ENCODE data around the gene LPAR1.

Gene LPAR1

DNA sequence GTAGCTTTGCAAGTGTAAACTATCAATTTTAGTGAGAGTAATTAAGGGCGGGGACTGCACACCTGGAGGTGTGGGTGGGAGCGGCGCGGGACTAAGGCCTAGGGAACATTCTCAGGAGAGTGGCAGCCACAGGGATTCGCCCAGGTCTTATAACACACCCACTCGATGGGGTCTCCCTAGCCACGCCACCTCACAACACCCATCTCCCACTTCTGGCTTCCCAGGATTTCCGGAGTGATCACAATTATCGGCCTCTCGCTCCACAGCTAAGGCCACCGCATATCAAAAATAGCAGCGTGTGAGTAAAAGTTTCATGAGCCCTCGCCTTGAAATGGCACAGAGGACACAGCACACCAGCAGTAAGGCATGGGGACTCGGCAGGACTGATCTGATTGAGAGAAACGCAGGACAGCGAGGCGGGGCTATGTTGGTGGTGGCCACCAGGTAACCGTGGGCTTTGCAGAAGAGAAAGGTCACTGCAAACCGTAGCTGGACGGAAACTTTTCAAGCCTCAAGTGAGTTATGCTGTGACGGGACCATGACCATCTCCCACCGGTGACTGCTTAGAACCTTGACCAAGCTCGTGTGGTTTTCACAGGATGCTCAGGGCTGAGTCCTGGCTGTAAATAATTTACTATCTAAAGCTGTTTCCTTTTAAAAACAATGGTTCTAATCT lies 1.1 kb upstream of the LPAR1 start:
- in situ Hi-C loops (cut with HindIII; ENCODE audit: low sequenced_read_pairs) = no loop called here

DNA sequence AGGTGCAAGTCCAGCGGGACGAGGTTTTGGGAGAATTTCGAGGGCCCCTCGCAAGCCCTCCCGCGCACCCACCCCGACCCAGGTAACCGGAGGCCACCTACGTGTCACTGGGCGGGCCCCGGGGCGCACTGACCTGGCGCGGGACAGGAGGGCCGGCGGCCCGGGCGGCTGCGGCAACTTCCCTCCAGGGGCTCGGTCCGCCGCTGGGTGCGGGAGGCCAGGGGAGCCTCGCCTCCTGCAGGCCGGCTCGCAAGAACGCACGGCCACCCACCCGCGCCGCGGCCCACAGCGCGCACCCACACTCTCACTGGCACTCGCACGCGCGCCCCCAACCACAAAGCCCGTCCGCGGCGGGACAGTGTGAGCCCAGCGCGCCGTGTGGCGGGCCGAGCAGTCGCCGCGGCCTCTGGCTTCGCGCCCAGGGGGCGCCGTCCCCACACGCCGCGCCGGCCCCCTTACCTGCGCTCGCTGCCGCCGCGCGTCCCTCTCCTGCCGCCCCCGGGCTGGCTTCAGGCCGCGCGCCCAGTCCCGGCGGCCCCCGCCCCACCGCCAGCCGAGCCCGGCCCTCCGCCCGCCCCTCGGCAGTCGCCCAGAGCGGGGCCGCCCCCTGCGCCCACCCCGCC lies 451 bp downstream of the LPAR1 start:
- in situ Hi-C loops (cut with HindIII; ENCODE audit: low sequenced_read_pairs) = no loop called here

DNA sequence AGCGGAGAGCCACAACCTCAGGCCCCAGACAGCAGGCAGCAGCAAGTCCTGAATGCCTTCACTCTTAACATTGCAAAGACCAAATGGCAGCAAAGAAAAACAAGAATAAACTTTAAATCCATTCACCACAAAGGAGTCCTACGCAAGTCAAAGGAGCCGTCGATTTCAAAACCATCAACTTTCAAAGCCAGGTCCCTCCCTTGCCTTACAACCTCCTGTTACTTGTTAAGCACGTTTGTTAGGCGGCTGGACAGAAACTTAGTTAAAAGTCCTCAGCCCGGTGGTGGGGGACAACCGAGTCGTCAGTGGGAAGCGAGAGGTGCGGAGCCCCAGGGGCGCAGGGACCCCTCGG lies 938 bp downstream of the LPAR1 start:
- in situ Hi-C loops (cut with HindIII; ENCODE audit: low sequenced_read_pairs) = no loop called here

DNA sequence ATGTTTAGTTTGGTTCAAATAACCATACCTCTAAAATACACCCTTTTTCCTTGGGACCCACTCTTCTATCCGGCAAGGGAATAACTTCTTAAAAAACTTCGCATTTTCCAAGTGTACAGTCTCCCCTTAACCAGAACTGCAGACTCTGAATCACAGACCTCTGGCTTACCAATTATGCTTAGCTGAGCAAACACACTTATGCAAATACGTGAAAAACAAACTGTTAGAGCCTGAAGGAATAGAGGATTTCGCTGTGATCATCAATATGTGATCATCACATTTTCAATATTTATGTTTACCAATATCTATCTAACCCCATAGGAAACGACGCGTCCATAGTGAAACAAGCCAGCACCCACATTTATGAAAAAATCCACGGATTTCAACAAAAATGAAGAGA lies 1.3 kb downstream of the LPAR1 start:
- in situ Hi-C loops (cut with HindIII; ENCODE audit: low sequenced_read_pairs) = no loop called here

DNA sequence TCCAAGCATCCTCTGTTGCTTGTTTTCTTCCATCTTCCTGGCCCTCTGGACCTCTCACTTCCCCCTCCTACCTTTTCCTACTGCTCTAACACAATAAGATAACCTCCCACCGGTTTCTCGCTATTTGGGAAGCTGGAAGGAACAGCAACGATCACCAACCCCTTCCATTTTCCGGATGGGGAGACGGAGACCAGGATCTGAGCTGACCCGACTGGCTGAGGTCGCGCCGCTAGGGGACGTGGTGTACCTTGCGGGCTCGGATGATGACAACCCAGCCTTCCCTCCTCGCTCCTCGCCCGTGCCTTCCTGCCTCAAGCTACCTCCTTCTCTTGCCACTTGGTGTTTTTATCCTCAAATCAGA lies 1.9 kb downstream of the LPAR1 start:
- in situ Hi-C loops (cut with HindIII; ENCODE audit: low sequenced_read_pairs) = no loop called here

DNA sequence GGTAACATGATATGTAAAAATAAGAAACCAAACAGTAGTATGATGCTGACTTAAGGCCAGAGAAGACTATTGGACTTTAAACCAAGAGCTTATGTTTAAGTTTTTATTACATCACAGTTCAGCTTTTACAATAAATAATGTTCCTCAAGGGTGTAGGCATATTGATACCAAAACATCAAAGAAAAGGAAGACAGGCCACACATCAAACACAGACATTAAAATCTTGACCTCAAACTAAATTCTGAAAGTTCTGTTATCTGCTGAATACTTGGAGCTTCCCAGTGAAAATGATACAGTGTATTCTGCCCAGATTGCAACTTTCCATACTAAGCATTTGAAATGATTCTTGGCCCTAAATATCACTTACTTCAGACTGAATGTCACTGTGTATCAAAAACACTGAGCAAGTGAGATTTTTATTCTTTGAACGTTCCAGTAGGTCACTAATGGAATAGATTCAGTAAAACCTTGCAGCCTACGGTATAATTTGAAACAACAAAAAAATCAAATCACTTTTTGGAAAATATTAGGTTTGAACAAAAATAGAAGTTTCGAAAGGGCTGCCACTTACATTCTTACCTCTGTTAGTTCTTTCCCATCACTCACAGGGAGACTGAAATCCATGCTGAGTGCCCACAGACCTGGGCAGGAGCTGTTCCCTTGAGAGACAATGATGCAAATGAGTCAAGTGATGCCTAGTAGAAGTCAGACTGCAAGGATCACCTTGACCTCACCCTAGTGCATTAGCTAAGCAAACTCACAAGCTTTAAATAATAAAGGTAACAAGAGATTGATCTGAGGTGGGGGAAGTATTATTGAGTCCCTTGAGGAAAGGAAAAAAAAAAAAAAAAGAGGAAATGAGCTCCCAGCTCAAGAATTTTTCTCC lies 2.5 kb downstream of the LPAR1 start:
- in situ Hi-C loops (cut with HindIII; ENCODE audit: low sequenced_read_pairs) = no loop called here

DNA sequence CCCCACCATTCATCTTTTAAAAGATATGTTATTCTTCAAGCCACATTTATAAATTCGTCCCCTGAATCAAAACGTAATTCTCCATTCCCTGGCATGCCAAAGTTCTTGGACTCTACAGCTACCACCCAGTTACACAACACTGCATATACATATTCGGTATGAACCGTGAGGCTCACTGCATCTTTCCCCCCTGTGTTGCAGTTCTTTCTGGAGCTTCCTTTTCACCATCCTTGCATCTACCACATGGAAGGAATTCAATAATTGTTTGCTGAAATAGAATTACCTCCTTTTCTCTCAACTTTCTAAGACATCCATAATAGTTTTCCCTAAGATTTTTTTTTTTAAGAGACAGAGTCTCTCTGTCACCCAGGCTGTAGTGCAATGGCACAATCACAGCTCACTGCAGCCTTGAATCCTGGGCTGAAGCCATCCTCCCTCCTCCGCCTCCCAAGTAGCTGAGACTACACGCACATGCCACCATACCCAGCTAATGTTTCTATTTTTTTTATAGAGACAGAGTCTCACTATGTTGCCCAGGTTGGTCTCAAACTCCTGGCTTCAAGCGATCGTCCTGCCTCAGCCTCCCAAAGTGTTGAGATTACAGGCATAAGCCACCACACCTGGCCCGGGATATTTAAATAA lies 3.3 kb downstream of the LPAR1 start:
- in situ Hi-C loops (cut with HindIII; ENCODE audit: low sequenced_read_pairs) = no loop called here

DNA sequence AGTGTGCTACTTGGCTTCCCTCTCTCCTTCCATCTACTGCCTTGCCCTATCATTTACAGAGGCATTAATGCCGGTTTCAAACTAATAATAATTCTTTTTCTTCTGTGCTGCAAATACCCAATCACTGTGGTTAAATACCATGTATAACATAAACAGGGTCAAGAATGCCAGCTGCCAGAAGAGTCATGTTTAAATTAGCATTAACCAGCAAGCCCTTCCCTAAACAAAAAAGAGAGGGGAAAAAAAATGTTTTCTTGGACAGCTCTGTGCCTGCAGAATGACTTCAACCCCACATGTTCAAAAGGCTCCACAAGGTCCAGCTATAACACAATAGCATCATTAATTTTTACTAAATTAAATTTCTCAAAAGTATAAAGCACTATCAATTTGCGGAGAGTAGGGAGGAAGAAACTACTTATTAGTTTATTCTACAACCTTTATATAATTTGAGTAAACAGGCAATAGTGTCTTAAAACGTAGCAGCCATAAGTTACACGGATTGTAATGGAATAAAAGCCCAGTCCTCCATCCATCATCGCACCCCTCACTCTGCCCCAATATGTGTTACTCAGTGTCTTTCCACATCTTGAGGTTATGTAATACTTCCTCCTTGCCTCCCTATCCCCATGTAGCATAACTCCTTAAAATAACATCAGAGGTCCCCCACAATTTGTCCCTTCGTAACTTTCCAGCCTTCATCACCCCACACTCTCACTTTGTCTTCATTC lies 3.9 kb downstream of the LPAR1 start:
- in situ Hi-C loops (cut with HindIII; ENCODE audit: low sequenced_read_pairs) = no loop called here

DNA sequence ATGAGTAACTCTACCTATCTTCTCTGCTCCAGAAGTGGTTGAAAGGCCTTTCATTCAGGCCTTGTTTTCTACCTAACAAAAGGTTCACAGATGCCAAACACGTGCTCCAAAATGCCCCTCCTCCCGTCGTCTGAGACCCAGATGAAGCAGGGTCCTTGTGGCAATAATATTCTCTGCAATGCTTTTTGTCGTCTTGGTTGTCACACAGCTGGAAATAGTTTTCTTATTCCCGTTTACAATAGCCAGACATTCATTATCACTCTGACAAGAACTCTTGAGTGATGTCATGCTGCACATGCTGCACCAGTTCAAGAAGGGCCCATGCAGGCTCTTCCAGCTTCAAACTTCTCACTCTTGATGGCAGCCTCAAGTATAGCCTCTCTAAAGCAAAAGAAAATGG lies 7.8 kb downstream of the LPAR1 start:
- in situ Hi-C loops (cut with HindIII; ENCODE audit: low sequenced_read_pairs) = no loop called here

DNA sequence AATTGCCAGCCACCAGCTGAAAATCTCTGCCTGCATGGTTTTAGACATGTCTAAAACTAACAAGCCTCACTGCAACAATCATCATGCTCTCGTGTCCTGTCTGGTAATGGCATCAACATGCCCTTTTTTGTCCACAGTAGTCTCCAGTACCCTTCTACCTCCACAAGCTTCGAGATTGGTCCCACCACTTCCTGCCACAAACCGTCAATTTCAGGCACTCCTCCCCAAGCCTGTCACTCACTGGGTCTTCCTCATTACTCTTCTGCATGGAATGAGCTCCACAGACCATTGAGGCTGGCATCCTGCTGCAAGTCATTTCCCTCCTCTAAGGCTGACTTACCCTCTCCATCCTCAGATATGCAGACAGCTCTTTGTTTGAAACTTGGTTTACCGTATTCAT lies 9.0 kb downstream of the LPAR1 start:
- in situ Hi-C loops (cut with HindIII; ENCODE audit: low sequenced_read_pairs) = no loop called here

DNA sequence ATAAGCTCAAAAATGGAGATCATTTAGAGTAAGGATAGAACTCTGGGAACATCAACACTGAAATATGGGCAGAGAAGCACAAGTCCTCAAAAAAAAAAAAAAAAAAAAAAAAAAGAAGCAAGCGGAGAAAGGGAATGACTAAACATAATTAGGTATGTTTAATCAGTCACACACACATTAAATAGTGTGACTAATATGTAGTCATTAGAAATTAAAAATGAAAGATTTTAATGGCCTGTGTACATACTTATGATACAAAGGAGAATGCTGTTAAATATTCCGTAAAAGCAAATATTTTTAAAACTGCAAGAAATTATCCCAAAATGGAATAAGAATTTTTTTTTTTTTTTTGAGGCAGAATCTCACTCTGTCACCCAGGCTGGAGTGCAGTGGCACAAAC lies 10.5 kb downstream of the LPAR1 start:
- in situ Hi-C loops (cut with HindIII; ENCODE audit: low sequenced_read_pairs) = no loop called here

DNA sequence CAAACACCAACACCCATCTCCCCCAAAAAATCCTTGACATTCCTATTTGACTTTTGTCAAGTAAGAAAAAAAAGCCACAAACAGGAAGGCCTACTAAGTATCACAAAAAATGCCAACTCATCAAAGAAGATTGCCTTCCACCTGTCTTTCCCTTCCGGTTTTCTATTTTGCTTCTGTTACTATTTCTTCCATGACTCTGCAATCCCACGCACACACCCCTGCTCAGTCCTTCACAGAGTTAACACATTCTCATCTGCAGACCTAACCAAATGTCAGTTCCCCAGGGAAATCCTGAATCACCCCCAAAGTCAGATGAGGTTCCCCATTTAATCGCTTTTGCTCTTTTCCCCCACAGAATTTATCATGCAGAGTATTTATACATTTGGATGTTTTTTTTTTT lies 15.1 kb downstream of the LPAR1 start:
- in situ Hi-C loops (cut with HindIII; ENCODE audit: low sequenced_read_pairs) = no loop called here

DNA sequence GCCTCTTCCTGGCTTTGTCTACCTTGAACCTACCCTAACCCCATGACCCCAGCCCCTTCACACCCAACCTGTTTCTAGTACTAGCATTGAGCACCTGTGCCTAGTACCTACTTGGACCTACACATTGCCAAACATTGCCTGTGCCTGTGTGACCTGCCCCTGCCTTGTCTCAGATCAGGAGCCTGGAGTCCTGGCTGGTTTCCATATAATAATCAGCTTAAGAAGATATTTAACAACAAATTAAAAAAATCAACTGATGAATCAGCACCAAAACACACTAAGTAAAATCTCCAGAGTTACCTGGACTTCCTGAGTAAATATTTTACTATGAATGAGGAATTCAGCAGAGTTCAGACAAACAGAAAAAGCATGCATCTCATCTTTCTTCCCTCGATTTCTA lies 17.7 kb downstream of the LPAR1 start:
- in situ Hi-C loops (cut with HindIII; ENCODE audit: low sequenced_read_pairs) = no loop called here

DNA sequence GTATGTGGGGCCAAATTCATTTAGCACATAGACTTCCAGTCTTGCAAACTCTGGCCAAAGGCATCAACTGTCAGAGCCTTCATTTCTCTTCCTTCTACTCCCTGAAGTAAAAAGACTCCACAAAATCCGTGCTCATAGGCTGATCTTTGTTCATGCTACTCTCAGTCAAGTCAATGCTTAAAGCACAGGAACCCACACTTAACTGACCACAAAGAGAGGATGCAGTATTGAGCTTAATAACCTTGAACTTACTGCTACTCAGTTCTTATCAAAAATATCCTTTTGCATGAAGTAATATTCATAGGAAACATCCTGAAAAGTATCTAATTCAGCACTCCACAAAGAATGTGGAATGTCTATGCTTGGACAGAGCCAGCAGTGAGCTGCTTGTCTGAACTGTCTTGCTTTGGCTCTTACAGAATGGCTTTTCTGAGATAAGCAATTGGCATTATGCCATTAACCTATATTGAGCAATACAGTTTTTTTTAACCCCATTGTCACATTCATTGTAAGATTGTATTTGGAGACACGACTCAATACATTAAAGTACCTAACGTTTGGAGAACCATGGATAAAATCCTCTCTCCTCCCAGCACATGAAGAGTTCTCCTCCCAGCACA lies 21.7 kb downstream of the LPAR1 start:
- in situ Hi-C loops (cut with HindIII; ENCODE audit: low sequenced_read_pairs) = no loop called here

DNA sequence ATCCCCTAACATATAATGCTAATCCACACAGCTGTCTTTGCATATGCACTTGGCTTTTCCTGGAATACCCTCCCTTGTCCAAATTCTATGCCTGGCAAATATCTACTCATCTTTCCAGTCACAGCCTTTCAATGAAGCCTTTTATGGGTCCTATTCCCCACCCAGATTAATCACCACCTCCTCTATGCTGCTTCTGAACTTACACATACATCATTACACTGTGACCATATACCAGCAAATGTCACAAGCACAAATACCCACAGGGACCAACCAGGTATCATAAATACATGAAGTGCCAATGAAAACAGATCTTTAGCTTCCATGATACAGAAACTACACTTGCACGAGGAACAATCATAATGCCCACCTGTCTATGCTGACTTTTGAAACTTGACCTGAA lies 22.3 kb downstream of the LPAR1 start:
- in situ Hi-C loops (cut with HindIII; ENCODE audit: low sequenced_read_pairs) = no loop called here

DNA sequence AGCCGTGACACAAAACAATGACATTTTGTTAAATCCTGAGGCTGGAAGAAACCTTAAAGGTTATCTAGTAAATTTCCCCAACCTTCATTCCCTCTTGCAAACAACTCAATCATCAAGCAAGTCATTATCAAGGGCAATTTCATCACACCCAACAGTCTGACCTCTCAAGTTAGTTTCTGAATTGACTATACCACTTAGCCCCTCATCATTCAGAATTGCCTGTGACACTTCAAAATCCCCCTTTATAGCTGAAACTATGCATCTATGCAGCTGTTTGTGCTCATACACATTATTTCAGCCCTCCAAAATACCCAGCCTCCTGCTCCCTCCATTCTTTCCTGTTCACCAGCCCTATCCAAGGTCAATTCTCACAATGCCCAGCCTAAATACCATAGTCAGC lies 24.6 kb downstream of the LPAR1 start:
- in situ Hi-C loops (cut with HindIII; ENCODE audit: low sequenced_read_pairs) = no loop called here

DNA sequence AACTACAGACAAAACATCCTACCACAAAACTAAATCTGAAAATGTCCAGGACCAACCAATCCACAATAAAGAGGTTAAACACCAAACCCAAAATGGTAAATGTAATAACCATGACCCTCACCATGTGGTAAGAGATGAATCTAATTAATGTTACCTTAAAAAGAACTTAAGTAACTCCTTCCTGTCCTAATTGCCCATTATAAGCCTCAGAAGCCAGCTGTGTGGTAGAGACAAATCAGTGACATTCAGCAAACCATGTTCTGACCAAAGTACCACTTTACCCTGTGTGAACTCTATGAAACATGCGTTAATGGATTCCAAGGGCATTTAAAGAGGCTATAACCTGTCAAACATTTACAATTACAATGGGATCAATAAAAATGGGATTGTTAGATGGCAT lies 25.0 kb downstream of the LPAR1 start:
- in situ Hi-C loops (cut with HindIII; ENCODE audit: low sequenced_read_pairs) = no loop called here

DNA sequence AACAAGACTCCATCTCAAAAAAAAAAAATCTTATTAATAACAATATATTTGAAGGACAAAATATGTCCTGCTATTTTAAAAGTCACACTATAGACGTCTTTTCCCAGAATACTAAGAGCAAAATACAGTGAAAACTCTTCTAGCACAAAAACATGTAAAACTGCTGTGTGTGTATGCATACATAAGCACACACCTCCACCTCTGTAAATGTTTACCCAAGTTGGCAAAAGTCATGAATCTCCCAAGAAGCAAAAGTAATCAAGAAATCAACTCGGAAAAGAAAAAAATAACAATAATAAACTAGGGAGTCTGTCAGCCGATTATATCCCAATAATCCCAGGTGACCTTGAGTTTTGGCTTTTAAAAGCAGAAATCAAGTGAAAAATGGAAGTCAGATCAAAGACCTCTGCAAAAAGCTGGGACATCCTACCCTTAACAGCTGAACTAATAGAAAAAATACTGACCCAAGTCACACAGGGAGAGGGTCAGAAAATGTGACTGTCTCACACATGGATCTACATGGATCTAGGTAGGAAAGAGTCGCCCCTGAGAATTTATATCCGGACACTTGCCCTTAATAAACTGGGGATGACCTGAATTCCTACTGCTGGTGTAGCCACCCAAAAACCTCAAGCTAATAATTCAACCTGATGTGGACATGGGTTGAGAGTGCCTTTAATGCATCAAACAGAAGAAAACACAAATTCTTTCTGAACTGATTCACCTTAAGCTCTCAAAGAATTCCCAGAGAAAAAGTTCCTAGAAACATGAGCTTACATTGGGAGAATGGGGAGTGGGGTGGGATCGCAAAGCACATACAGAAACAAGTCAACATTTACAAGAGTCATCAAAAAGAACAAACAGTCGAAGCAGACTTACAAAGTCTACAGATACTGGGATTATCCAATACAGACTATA lies 29.9 kb downstream of the LPAR1 start:
- in situ Hi-C loops (cut with HindIII; ENCODE audit: low sequenced_read_pairs) = no loop called here

DNA sequence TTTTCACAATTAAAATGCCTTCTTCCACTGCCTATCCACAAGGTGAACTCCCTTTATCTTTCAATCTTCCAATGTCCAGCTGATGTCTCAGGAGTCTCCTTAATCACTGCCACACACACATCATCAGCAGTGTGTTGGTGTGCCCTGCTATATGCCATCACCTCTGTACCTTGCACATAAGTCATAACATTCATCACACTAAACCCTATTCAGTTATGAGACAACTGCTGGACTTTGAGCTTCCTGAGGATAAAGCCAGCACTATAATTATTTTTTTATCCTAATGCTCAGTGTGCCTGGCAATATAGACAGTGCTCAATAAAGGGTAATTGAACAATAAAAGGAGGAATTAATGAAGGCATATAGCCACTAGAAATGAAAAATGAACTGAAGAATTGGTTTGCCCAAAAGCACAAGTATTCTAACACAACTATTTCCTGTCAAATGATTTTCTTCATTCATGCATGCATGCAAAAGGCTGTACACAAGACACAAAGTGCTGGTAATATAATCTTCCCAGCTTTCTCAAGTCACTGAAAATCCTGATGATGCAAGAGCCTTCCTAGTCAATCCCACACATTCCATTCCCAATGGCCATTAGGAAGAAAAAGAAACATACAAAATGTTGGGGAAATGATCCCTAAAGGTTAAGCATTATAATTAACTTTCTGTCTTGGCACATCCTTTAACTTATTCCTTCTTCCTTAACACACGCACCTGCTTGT lies 32.4 kb downstream of the LPAR1 start:
- in situ Hi-C loops (cut with HindIII; ENCODE audit: low sequenced_read_pairs) = no loop called here

Data from endothelial cell of hepatic sinusoid (primary cell).